Measurements from ENCODE around the gene PARVB. TPM values are rescaled to one million over a fixed set of nuclear protein-coding genes. Genes with fewer than 3 reads are reported as not detected.

PARVB gene
- total and polyA plus RNA-seq, 2 of the 8 experiments (the other 6 are each of a cell fraction or from before 2014, with no cell fraction given) = 14.5 to 18.6 TPM

DNA sequence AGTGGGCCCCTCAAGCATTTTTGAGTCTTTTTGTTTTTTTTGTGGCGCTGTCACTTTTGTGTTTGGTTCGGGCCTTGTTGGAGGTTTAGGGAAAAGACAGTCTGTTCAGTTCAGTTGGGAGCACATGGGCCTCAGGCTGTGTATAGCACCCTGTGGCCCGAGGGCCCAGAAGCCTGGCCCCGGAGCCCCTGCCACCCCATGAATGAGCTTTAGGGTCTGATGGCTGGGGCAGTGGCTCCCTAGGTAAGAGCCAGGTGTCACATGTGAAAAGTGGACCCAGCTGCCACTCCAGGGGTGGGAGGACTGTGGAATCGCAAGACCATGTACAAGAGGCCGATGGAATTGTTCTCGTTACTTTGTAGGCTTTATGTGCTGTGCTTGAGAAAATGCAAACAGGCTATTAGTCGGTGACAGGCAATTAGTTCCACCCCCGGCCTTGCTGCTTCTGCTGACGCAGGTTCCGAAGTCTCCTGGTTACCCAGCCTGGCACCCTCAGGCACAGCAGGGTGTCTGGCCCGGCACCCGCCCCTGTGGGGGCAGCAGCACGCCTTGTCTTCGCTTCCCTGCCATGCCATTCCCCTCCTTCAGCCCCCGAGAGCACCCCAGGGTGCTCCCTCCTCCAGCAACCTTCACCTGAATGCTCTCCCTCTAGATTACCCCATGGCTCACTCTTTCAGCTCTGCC, 118.5 kb downstream of the PARVB start:
- Histone ChIP-seq H3K23ac (ENCODE audit: insufficient read length) (no peak overlapping the region), H3K18ac (ENCODE audit: extremely low read depth, low read length) (no peak overlapping the region), H3K9me3 (ENCODE audit: insufficient read depth in 2 of 2, low read depth in 1 of 2, low read length in 1 of 2) (peaks cover 5% of the 10 kb centered on the region in 2 experiments; a peak in 3 of 4 replicates), H3K27ac (ENCODE audit: low read depth, low read length) (no peak overlapping the region), H2BK12ac (ENCODE audit: low read depth, low read length) (peak overlapping the region; percentile 89; the same call in 1 of the 2 replicates), H3K27me3 (replicated peaks in 1 of 4; ENCODE audit: control insufficient read depth in 3 of 4, extremely low read depth in 1 of 4, insufficient read depth in 3 of 4, low read length in 3 of 4) (no peaks in the 10 kb centered on the region), H3K23me2 (ENCODE audit: low read depth, low read length) (peaks cover 7% of the 10 kb centered on the region), H4K5ac (ENCODE audit: insufficient read length, low read depth, low read length) (no peak overlapping the region), H2AK5ac (ENCODE audit: low read depth, low read length) (0 out of 2 replicates have a peak overlapping the region, but pooled peaks have one; percentile 47), H3K9ac (replicated peaks in 1 of 4; ENCODE audit: extremely low read depth in 1 of 4, low read depth in 3 of 4, low read length in 3 of 4) (no peak overlapping the region), H3K79me1 (ENCODE audit: low read depth, low read length) (no peaks in the 10 kb centered on the region), H3K56ac (replicated peaks; ENCODE audit: insufficient read length, low read depth, low read length) (no peak overlapping the region), H2AFZ (ENCODE audit: low read length) (no peak overlapping the region), H4K8ac (ENCODE audit: extremely low read depth, insufficient read depth, low read length) (no peak overlapping the region; the same call in 1 of the 2 replicates), H2BK20ac (ENCODE audit: low read length) (no peak overlapping the region), H2BK120ac (replicated peaks; ENCODE audit: low read depth, low read length) (no peak overlapping the region), H3K4me3 (ENCODE audit: extremely low read depth in 1 of 4, insufficient read depth in 2 of 4, low read depth in 3 of 4, low read length in 4 of 4) (no peak overlapping the region), H3K4me2 (ENCODE audit: insufficient read depth in 1 of 2, low read depth in 2 of 2, low read length in 2 of 2) (no peak overlapping the region), H3K36me3 (ENCODE audit: control insufficient read depth in 2 of 4, insufficient read depth in 4 of 4, low read length in 3 of 4) (no peaks in the 10 kb centered on the region), H4K20me1 (replicated peaks in 1 of 2; ENCODE audit: control insufficient read depth in 1 of 2, insufficient read depth in 2 of 2, low read length in 2 of 2) (peaks cover 0 to 4% of the 10 kb centered on the region in 2 experiments), H3K4me1 (replicated peaks in 1 of 4; ENCODE audit: control insufficient read depth in 3 of 4, insufficient read depth in 4 of 4, low read length in 3 of 4) (peaks cover 11 to 32% (median 28%) of the 10 kb centered on the region in 4 experiments), H4K91ac (replicated peaks; ENCODE audit: insufficient read length, low read length) (peak overlapping the region; percentile 93), H2BK5ac (ENCODE audit: low read depth, low read length) (peak overlapping the region; percentile 73; the same call in 1 of the 2 replicates), H2BK15ac (ENCODE audit: low read length) (0 out of 2 replicates have a peak overlapping the region, but pooled peaks have one; percentile 37), H3K79me2 (ENCODE audit: control insufficient read depth in 1 of 2, insufficient read depth in 2 of 2, low read length in 2 of 2) (no peaks in the 10 kb centered on the region), H3K14ac (ENCODE audit: insufficient read length) (no peak overlapping the region), H3K4ac (replicated peaks; ENCODE audit: insufficient read length, low read depth, low read length) (no peak overlapping the region)
- CTCF ChIA-PET (ENCODE audit: partially characterized antibody) = interaction anchor here (0.6 to 1.2 kb wide), 2 partner anchors 61 to 92 kb away, joined by 3 to 4 read pairs; no protein-coding TSS in a partner anchor
- TF ChIP-seq BACH1 (IDR thresholded peaks at IDR 0.05; ENCODE audit: low read length) = no peak
- FAIRE-seq (no peak), DNase-seq (ENCODE audit: low read depth in 1 of 2, low spot score in 2 of 2) (no peak)
- WGBS, 2 experiments (ENCODE audit: extremely low coverage in 1 of 2, insufficient coverage in 1 of 2, insufficient read length in 1 of 2, insufficient replicate concordance in 2 of 2, low coverage in 1 of 2, low lambda C conversion rate in 2 of 2, missing lambda C conversion rate in 1 of 2) = 85% methylated on average over 16 of the region's 16 CpGs; no CpG with 5 or more reads in 1 of the 2 experiments
- POLR2A ChIA-PET (ENCODE audit: partially characterized antibody) = no interaction called here
